ENCODE results near the gene SELENOH. TPM values are rescaled to one million over a fixed set of nuclear protein-coding genes. Genes with fewer than 3 reads are reported as not detected.

The SELENOH gene
- polyA plus RNA-seq, 1 donor (not counting 4 experiments of a cell fraction or from before 2014, with no cell fraction given): 88.2 TPM

GRCh38 chr11:57791321-57792059 is 50.2 kb downstream of the SELENOH start:
- TF ChIP-seq CTCF (optimal IDR thresholded peaks at IDR 0.05 in 1 of 3, IDR thresholded peaks at IDR 0.05 in 1 of 3, conservative IDR thresholded peaks at IDR 0.05 in 1 of 3; ENCODE audit: extremely low read depth in 1 of 3, insufficient read depth in 2 of 3, low read length in 3 of 3) (no peak), EZH2 (IDR thresholded peaks at IDR 0.05; ENCODE audit: low read length) (no peak)
- Histone ChIP-seq H3K4me1 (ENCODE audit: control insufficient read depth, extremely low read depth, insufficient read depth, low read length) (peaks cover 54% of the 10 kb centered on the region), H3K4me2 (ENCODE audit: control insufficient read depth, extremely low read depth, insufficient read depth, low read depth, low read length) (peak overlapping the region; percentile 67), H3K79me2 (ENCODE audit: control insufficient read depth, insufficient read depth, low read length) (peaks cover 97% of the 10 kb centered on the region), H4K20me1 (ENCODE audit: control insufficient read depth, extremely low read depth, insufficient read depth, low read length) (peaks cover 5% of the 10 kb centered on the region), H3K9ac (ENCODE audit: control insufficient read depth, extremely low read depth, insufficient read depth, low read length) (no peak overlapping the region), H3K9me1 (ENCODE audit: control insufficient read depth, extremely low read depth, insufficient read depth, low read length) (no peaks in the 10 kb centered on the region), H3K4me3 (ENCODE audit: control insufficient read depth in 2 of 3, extremely low read depth in 1 of 3, insufficient read depth in 2 of 3, low read depth in 1 of 3, low read length in 3 of 3) (no peak overlapping the region), H3K27ac (ENCODE audit: control insufficient read depth, insufficient read depth, low read length) (peak overlapping the region; percentile 66), H3K9me3 (ENCODE audit: control insufficient read depth, low read depth, low read length) (no peaks in the 10 kb centered on the region), H3K36me3 (ENCODE audit: control insufficient read depth in 2 of 2, extremely low read depth in 1 of 2, insufficient read depth in 2 of 2, low read length in 2 of 2) (peaks cover 16 to 24% of the 10 kb centered on the region in 2 experiments), H2AFZ (ENCODE audit: control insufficient read depth, low read length) (no peak overlapping the region), H3K27me3 (ENCODE audit: control insufficient read depth, extremely low read depth, insufficient read depth, low read length) (no peaks in the 10 kb centered on the region)
- DNase-seq (ENCODE audit: low read depth, low spot score): no peak
- FAIRE-seq: no peak
- dilution Hi-C loops (cut with MboI; ENCODE audit: extremely low pct_ligation_motif_present, low sequenced_read_pairs): no loop called here

- FAIRE-seq (no peak), DNase-seq (ENCODE audit: low read depth, low spot score) (no peak)
- no peaks in the 10 kb centered on the region for H3K27me3 ChIP-seq (ENCODE audit: control insufficient read depth, extremely low read depth, insufficient read depth, low read length)
- peaks cover 96% of the 10 kb centered on the region for H3K79me2 ChIP-seq (ENCODE audit: control insufficient read depth, insufficient read depth, low read length)
- peaks cover 48% of the 10 kb centered on the region for H3K4me1 ChIP-seq (ENCODE audit: control insufficient read depth, extremely low read depth, insufficient read depth, low read length)
- peak overlapping the region; percentile 67 for H3K4me2 ChIP-seq (ENCODE audit: control insufficient read depth, extremely low read depth, insufficient read depth, low read depth, low read length)
- peak overlapping the region; percentile 66 for H3K27ac ChIP-seq (ENCODE audit: control insufficient read depth, insufficient read depth, low read length)
- dilution Hi-C loops (cut with MboI; ENCODE audit: extremely low pct_ligation_motif_present, low sequenced_read_pairs): no loop called here
- TF ChIP-seq CTCF (optimal IDR thresholded peaks at IDR 0.05 in 1 of 3, IDR thresholded peaks at IDR 0.05 in 1 of 3, conservative IDR thresholded peaks at IDR 0.05 in 1 of 3; ENCODE audit: extremely low read depth in 1 of 3, insufficient read depth in 2 of 3, low read length in 3 of 3) (no peak), EZH2 (IDR thresholded peaks at IDR 0.05; ENCODE audit: low read length) (no peak)
- no peaks in the 10 kb centered on the region for H3K9me3 ChIP-seq (ENCODE audit: control insufficient read depth, low read depth, low read length)
- peak overlapping the region in 1 of 3 experiments; percentile 4 for H3K4me3 ChIP-seq (ENCODE audit: control insufficient read depth in 2 of 3, extremely low read depth in 1 of 3, insufficient read depth in 2 of 3, low read depth in 1 of 3, low read length in 3 of 3)
- peaks cover 5% of the 10 kb centered on the region for H4K20me1 ChIP-seq (ENCODE audit: control insufficient read depth, extremely low read depth, insufficient read depth, low read length)
- no peak overlapping the region for H2AFZ ChIP-seq (ENCODE audit: control insufficient read depth, low read length)
- H3K9ac ChIP-seq (ENCODE audit: control insufficient read depth, extremely low read depth, insufficient read depth, low read length): no peak overlapping the region
- H3K9me1 ChIP-seq (ENCODE audit: control insufficient read depth, extremely low read depth, insufficient read depth, low read length): no peaks in the 10 kb centered on the region
- peaks cover 20 to 26% of the 10 kb centered on the region in 2 experiments for H3K36me3 ChIP-seq (ENCODE audit: control insufficient read depth in 2 of 2, extremely low read depth in 1 of 2, insufficient read depth in 2 of 2, low read length in 2 of 2)
Observed at GRCh38 chr11:57792060-57792541, 50.8 kb downstream of the SELENOH start.

Measured in keratinocyte (primary cell).